ENCODE data around the gene TMEM63A. TPM values are rescaled to one million over a fixed set of nuclear protein-coding genes. Genes with fewer than 3 reads are reported as not detected.

TMEM63A gene
- total and polyA plus RNA-seq, 2 donors (not counting 3 experiments of a cell fraction or from before 2014, with no cell fraction given) = 28.7 to 41.4 TPM

Small RNA genes lying within 50 kb of the gene (microRNA-seq; reads per million reads assigned to microRNA genes)
- not detected for gene MIR6741 (ENCODE audit: borderline number of aligned reads, borderline replicate concordance)

Other genes starting within 250 kb of the TMEM63A start
- 80.3 and 95.6 TPM in 2 replicates for gene ENAH, start 229.3 kb downstream of the TMEM63A start, total RNA-seq
- 14.8 and 19.9 TPM in 2 replicates for gene ENAH, start 229.3 kb downstream of the TMEM63A start, polyA plus RNA-seq
- gene SRP9, start 104.6 kb downstream of the TMEM63A start, total RNA-seq = 283 and 292 TPM in 2 replicates
- gene SRP9, start 104.6 kb downstream of the TMEM63A start, polyA plus RNA-seq = 217 and 384 TPM in 2 replicates
- 19.1 and 23.7 TPM in 2 replicates for gene EPHX1, start 72.3 kb downstream of the TMEM63A start, total RNA-seq
- 23.2 and 25.2 TPM in 2 replicates for gene EPHX1, start 72.3 kb downstream of the TMEM63A start, polyA plus RNA-seq
- gene LEFTY1, start 6.8 kb upstream of the TMEM63A start, total RNA-seq = not detected in 2 replicates
- not detected in 2 replicates for gene LEFTY1, start 6.8 kb upstream of the TMEM63A start, polyA plus RNA-seq
- 60.4 and 64.6 TPM in 2 replicates for gene PYCR2, start 41.9 kb upstream of the TMEM63A start, total RNA-seq
- 63.2 and 65.1 TPM in 2 replicates for gene PYCR2, start 41.9 kb upstream of the TMEM63A start, polyA plus RNA-seq
- not detected in 2 replicates for gene LEFTY2, start 58.8 kb upstream of the TMEM63A start, total RNA-seq
- 0.03 and 0.06 TPM in 2 replicates for gene LEFTY2, start 58.8 kb upstream of the TMEM63A start, polyA plus RNA-seq
- gene SDE2, start 117.0 kb upstream of the TMEM63A start, total RNA-seq = 15.9 and 16.1 TPM in 2 replicates
- 8.3 and 11.9 TPM in 2 replicates for gene SDE2, start 117.0 kb upstream of the TMEM63A start, polyA plus RNA-seq
- gene H3-3A, start 180.3 kb upstream of the TMEM63A start, total RNA-seq = 448 and 477 TPM in 2 replicates
- 387 and 426 TPM in 2 replicates for gene H3-3A, start 180.3 kb upstream of the TMEM63A start, polyA plus RNA-seq

All from endothelial cell of umbilical vein (primary cell).